HG03469 (cell line): Measurements from ENCODE around the gene VWA2.
A peak's percentile ranks its signal among the peaks of the same experiment; 100 is the strongest.

ENCODE experiments used
- ATAC-seq: cut with Tn5 transposase; IDR thresholded peaks from one replicate; pipeline ENCODE4 v1.9.1; 2021; ENCODE audit warnings: mild to moderate bottlenecking, moderate library complexity, moderate number of reproducible peaks; ENCODE audit not compliant: unreplicated experiment

VWA2 gene

DNA sequence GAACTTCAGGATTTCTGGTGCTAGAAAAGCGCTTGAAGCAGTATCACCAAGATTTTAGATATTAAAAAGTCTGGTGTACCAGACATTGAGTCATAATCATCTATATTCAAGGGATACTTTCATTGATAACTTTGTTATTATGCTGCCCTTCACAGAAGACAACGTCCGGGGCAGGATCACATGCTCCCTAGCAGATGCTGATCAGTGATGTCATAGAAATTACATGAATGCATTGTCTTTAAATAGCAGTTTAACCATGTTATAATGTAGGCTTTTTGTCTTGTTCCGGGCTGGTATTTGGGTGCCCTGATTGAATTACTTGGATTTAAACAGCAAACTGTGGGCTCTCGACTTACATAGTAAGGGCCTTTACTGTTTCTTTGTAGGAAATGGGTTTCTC, 54.0 kb downstream of the VWA2 start:
- no peak for ATAC-seq

DNA sequence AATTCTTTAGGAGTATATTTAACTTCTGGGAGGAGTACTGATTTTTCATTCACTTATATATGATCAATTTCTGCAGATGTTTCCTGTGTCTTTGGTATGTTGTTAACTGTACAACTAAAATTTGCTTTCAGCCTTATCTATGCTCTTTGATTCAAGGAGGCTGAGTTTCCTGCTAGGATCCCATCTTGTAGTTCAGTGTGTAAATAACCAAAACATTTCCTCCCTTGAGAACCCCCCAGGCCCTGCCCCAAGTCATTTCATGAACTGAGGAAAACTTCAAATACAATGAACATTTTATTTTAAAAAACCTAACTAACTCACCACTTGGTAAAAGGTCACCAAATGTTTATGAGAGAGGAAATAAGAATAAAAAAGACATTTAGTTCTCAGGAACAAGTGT, 55.5 kb downstream of the VWA2 start:
- ATAC-seq: no peak

GRCh38 chr10:114295393-114295792, 56.3 kb downstream of the VWA2 start:
- no peak for ATAC-seq

- no peak for ATAC-seq
These were observed 58.2 kb downstream of the VWA2 start for GRCh38 chr10:114297136-114297705.

GRCh38 chr10:114300036-114300645, 61.1 kb downstream of the VWA2 start:
- no peak for ATAC-seq

DNA sequence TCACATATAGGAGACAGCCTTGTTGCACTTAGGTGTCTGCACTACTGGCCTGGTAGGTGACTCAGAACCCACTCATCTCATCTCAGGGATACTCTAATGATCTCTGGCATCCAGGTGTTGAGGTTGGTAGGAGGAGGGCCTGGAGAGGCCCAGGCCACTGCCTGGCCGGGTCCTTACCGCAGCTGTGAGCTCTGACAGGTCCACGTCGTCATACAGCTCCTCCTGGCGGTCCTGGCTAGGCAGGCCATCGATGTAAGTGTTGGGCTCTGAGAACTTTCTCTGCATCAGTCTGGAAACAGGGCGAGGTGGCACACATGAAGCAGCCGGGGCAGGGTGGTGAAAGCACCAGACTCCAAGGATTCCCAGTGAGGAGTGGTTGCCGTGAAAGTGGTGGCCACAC, 62.1 kb downstream of the VWA2 start:
- ATAC-seq: no peak

- ATAC-seq: no peak
These were observed 63.1 kb downstream of the VWA2 start for GRCh38 chr10:114301951-114302710.

GRCh38 chr10:114303556-114303955, 64.5 kb downstream of the VWA2 start:
- no peak for ATAC-seq

- ATAC-seq: peak; percentile 67
These were observed 65.0 kb downstream of the VWA2 start for GRCh38 chr10:114304017-114304570.

DNA sequence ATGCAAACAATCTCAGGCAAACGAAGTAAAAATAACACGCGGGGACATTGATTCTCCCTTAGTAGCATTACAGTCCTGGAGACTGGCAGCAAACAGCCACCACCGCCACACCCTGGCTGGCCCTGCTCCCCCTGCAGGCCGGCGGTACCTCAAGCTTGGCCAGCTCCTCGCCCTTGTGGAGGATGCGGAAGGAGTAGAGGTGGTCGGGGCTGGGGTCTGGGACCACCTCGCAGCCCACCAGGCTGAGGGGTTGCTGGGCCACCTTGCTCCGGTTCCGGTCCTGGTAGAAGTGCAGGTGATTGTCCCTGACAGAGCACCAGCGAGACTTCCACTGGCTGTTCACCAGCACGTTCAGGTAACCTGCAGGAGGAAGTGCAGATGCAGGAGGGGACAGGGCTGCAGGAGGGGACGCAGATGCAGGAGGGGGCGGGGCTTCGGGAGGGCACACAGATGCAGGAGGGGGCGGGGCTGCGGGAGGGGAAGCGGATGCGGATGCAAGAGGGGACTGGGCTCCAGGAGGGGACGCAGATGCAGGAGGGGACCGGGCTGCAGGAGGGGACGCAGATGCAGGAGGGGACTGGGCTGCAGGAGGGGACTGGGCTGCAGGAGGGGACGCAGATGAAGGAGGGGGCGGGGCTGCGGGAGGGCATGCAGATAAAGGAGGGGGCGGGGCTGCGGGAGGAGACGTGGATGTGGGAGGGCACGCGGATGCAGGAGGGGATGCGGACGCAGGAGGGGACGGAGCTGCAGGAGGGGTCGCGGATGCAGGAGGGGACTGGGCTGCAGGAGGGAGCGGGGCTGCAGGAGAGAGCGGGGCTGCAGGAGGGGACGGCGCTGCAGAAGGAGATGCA, 65.7 kb downstream of the VWA2 start:
- ATAC-seq: peak; percentile 38

GRCh38 chr10:114305521-114305925, 66.5 kb downstream of the VWA2 start:
- no peak for ATAC-seq

DNA sequence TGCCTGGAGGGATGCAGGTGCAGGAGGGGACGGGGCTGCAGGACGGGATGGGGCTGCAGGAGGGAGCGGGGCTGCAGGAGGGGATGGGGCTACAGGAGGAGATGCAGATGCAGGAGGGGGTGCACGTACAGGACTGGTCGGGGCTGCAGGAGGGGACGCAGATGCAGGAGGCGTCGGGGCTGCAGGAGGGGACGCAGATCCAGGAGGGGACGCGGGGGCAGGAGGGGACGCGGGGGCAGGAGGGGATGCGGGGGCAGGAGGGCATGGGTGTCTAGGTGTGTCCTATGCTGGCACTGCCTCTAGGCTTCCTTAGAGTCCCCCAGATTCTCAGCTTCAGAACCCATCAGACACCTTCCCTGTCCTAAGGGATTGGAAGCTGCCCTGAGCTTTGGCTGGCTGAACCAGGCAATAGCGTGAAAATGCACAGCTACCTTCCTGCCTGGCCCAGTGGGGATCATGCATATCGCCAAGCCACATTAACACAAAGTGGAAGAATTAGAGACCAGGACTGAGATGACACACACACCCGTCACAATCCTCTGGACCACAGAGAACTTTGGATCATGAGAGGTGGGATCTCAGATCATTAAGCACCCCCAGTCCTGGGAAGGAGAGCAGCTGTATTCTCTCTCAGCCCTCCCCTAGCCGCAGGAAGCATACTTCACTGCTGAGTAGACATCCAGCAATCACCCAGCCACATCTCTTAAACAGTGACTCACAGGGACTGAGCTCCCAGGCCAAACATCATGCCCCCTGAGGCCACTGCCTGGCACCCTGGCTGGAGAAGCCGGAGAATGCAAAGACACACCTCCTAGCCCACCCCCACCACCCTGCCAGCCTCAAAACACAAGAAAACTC, 67.3 kb downstream of the VWA2 start:
- no peak for ATAC-seq

DNA sequence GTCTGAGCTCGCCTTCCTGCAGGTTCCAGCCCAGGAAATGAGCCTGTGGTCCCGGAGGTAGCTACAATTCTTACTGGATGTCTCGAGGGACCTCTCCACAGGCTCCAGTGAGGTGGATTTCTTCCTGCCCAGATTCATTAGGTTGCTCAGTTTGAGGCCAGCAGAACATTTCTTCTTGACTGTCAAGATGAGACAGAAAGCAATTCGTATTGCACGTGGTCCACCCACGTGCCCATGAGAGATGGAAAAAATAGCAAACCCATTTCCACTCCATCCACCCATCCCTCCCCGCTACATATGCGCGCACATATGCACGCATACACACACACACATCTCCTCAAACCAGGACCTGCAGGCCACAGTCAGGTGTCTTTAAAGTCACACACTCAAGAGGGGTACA, 68.7 kb downstream of the VWA2 start:
- ATAC-seq: no peak

- no peak for ATAC-seq
These were observed 69.7 kb downstream of the VWA2 start for GRCh38 chr10:114308531-114309363.

GRCh38 chr10:114309364-114309651, 70.3 kb downstream of the VWA2 start:
- ATAC-seq: no peak

GRCh38 chr10:114310346-114310745, 71.3 kb downstream of the VWA2 start:
- ATAC-seq: no peak

DNA sequence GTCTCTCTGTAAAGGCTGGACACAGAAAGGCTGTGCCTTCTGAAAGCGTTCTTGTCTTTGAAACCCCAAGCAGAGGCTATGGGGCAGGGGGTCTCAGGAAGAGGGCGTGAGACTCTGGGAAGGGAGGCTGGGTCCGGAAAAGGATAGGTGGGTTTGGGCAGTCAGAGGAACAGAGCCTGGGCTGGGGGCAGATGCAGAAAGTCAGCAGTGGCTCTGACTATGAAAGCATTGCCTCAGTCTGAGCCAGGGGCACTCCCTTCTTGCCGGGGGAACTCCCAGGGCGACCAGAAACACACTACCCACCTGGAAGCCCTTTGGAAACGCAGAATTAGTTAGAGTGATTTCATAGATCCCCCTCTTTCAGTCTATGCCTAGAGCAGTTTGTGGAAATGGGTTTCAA, 72.0 kb downstream of the VWA2 start:
- ATAC-seq: no peak

- no peak for ATAC-seq
These were observed 72.6 kb downstream of the VWA2 start for GRCh38 chr10:114311496-114312209.

DNA sequence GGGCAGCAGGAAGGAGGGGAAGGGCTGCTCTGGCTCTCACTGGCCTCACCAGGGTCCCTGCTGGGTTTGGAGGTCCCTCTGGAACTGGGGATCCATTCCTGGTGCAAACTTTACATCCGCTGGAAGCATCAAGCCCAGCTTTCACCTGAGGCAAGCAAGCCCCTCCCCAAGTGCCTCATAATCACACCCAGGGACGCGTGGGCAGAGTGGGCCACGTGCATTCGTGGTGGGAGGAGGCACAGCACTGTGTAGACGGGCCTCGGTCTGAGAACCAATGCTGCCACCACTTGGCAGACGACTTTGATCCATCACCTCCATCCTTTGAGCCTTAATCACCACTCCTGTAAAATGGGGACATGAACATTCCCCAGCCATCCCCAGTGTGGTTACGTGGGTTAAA, 74.1 kb downstream of the VWA2 start:
- ATAC-seq: no peak
